ENCODE results near the gene UPK2. TPM values are rescaled to one million over a fixed set of nuclear protein-coding genes. Genes with fewer than 3 reads are reported as not detected.
A peak's percentile ranks its signal among the peaks of the same experiment; 100 is the strongest.
"Not testable (repeated sequence)": the region's sequence is repeated elsewhere in the genome, so short reads cannot be mapped to it uniquely, and the experiment has no call there.

The UPK2 gene
- total RNA-seq, 1 experiment from 2014 or later = not detected

DNA sequence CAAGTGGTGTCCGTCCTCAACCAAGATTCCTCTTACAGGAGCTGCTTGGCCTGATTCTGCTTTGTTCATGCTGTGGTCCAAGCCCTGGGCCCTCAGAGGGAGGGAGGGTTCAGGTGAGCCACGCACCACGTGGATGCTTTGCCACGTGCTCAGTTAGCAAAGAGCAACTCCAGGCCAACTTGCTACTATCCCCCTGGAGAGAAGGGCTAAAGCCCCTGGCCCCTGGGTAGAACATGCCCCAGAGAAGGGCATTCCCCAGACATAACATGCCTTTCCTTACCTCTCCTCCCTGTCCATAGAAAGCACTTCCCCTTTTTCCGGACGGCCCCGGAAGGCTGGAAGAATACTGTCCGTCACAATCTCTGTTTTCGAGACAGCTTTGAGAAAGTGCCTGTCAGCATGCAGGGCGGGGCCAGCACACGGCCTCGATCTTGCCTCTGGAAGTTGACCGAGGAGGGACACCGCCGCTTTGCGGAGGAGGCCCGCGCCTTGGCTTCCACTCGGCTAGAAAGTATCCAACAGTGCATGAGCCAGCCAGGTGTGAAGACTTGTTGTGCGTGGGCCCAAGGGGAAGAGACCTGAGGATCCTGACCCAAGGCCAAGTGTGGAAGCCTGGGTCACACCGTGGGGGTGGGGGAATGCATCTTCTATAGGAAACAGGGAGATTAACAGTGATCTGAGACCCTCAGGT, 24.2 kb downstream of the UPK2 start:
- no peak for DNase-seq (ENCODE audit: extremely low read depth, low read depth)

DNA sequence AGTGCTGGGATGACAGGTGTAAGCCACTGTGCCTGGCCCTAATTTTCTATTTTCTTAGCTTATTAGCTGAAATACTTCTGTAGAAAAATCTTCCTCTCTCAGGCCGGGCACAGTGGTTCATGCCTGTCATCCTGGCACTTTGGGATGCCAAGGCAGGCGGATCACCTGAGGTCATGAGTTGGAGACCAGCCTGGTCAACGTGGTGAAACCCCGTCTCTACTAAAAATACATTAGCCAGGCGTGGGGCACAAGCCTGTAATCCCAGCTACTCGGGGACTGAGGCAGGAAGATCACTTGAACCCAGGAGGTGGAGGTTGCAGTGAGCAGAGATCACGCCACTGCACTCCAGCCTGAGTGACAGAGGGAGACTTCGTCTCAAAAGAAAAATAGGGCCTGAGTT, 28.2 kb downstream of the UPK2 start:
- not testable (repeated sequence) for DNase-seq (ENCODE audit: extremely low read depth, low read depth)

DNA sequence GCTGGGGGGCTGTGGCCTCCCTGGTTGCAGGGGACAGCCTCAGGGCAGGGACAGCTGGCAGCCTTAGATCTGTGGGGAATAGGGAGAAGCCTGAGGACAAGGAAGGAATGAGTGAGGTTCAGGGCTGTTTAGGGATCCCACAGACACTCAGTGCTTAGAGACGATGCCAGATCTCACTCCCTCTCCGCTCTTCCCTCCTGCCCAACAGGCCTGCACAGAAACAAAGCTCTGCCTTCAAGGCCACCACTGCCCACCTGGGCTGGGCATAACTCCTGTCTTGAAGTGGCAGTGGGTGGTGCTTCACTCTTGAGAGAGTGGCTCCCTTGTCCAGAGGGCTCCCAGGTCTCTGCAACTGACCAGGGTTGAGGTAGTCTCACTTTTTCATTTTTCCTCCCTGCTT, 28.7 kb downstream of the UPK2 start:
- DNase-seq (ENCODE audit: extremely low read depth, low read depth) = no peak

DNA sequence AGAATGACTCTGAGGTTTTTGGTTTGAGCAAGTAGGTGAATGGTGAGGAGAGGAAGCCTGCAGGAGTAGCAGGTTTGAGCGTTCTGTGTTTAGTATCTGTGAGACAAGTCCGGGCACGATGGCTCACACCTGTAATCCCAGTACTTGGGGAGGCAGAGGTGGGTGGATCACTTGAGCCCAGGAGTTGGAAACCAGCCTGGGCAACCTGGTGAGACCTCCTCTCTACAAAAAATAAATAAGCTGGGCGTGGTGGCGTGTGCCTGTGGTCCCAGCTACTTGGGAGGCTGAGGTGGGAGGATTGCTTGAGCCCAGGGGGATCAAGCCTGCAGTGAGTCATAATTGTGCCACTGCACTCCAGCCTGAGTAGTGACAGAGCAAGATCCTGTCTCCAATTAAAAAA, 32.2 kb downstream of the UPK2 start:
- no peak for DNase-seq (ENCODE audit: extremely low read depth, low read depth)

DNA sequence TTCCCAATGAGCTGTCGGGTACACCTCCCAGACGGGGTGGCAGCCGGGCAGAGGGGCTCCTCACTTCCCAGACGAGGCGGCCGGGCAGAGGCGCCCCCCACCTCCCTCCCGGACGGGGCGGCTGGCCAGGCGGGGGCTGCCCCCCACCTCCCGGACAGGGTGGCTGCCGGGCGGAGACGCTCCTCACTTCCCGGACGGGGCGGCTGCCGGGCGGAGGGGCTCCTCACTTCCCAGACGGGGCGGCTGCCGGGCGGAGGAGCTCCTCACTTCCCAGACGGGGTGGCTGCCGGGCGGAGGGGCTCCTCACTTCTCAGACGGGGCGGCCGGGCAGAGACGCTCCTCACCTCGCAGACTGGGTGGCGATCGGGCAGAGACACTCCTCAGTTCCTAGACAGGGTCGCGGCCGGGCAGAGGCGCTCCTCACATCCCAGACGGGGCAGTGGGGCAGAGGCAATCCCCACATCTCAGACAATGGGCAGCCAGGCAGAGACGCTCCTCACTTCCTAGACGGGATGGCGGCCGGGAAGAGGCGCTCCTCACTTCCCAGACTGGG, 35.5 kb downstream of the UPK2 start:
- DNase-seq (ENCODE audit: extremely low read depth, low read depth) = not testable (repeated sequence)

DNA sequence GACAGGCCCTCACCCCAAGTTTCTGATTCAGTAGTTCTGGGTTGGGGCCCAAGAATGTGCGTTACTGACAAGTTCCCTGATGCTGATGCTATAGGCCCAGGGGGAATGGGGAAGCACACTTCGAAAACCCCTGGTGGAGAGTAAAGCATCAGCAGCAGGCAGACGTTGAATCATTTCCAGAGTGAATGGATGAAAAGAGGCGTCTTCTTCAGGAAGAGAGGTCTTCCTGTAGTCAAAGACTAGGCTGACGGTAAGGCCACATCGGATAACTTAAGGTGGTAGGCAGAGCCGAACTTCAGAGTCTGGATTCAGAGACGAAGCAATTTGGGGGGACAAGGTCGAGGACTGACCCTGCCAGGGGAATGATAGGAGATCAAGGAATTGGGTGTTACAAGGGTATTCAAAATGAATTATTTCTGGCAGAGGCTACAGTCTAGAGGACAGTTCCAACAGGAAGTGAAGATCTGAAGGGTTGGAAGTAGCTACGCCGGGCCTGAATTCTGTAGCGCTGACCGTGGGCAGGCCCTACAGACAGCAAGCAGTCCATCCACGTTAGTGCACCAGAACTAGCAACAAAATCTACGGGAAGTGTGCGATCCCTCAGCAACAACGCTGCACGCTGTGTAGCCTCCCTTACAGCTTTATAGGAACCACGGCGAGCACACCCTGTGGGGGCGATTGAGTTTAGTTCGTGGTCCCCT, 41.0 kb downstream of the UPK2 start:
- no peak for DNase-seq (ENCODE audit: extremely low read depth, low read depth)

DNA sequence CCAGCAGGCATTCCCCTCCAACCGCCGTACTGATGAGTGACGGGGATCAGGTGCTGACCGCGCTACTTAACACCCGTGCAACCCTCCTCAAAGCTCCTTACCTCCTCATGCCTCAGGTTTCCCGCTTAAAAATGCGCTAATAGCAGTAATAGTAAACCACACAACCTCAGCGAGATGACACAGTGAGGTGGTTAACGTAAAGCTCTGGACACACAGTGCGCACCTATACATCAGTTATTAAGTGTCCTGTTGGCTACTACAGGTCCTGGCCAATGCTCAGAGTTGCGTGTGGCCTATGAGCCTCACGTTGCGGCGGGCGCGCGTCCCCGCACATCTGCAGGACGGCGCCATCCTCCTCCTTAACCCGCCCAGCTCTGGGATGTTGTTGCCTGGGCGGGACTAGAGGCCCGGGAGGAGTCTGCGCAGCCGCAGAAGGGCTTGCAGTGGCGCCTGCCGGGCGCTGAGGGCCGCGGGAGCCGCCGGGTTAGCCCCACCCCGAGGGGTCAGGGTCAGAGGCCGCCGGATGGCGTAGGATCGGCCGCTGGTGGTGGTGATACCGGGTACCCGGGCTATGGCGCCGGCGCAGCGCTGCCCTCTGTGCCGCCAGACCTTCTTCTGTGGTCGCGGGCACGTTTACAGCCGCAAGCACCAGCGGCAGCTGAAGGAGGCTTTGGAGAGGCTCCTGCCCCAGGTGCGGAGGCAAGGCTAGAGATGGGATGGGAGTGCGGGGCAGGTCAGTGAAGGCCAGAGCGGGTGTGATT, 41.7 kb downstream of the UPK2 start, which contains the start of gene CENATAC:
TSS of gene CENATAC (plus strand) at position 512 of the 761 bp plus-strand sequence. CDS start at position 572, 60 bp downstream.
- DNase-seq (ENCODE audit: extremely low read depth, low read depth) = peak; percentile 84

DNA sequence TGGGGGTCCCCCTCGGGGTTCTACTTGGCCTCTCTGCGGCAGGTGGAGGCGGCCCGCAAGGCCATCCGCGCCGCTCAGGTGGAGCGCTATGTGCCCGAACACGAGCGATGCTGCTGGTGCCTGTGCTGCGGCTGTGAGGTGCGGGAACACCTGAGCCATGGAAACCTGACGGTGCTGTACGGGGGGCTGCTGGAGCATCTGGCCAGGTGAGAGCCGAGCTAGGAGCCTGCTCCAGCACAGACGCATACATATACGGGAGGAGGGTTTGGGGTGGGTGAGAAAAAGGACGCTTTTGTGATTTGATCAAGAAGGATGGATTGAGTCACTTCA, 42.3 kb downstream of the UPK2 start:
- DNase-seq (ENCODE audit: extremely low read depth, low read depth) = no peak

DNA sequence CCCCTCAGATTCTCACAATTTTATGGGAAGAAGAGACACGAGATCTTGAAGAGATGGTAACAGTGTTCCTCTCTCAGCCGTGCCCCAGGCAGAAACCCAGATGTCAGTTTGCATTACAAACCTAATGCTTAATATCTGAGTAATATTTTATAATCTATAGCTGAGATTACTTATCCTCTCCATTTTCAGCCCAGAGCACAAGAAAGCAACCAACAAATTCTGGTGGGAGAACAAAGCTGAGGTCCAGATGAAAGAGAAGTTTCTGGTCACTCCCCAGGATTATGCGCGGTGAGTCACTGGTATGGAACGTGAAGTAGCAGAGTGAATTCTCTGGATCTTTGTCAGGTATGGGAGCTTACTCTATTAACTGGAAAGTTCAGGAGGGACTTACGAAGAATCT, 42.7 kb downstream of the UPK2 start:
- peak; percentile 38 for DNase-seq (ENCODE audit: extremely low read depth, low read depth)

DNA sequence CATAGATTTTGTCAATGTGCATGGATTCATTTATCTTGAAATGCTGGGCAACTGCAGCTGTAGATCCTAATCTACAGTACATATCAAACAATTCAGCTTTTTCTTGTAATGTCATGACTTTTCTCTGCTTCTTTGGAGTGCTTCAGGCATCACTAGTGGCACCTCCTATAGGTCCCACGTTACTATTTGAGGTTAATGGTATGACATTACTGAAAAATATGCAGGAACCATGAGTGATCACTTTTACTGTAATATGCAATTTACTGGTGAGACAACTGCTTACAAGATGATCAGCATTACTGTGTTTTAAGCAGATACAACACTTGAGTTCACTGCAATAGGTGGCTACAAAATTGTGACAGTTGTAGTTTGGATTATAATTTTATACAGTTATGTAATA, 44.8 kb downstream of the UPK2 start:
- no peak for DNase-seq (ENCODE audit: extremely low read depth, low read depth)

DNA sequence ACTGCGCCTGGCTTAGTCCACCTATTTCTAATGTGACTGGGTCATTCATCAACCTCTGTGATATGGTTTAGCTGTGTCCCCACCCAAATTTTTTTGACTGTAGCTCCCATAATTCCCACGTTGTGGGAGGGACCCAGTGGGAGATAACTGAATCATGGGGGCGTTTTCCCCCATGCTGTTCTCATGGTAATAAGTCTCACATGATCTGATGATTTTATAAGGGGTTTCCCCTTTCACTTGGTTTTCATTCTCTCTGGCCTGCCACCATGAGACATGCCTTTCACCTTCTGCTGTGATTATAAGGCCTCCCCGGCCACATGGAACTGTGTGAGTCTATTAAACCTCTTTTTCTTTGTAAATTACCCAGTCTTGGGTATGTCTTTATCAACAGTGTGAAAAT, 50.6 kb downstream of the UPK2 start:
- no peak for DNase-seq (ENCODE audit: extremely low read depth, low read depth)

Small RNA genes within 50 kb of the gene (small RNA-seq; reads per million reads assigned to genes)
- gene AP003392.2 (0 reads per million in 2 experiments), gene MIR4492 (0 reads per million in 2 experiments), gene RF00017 (0 reads per million in 2 experiments), gene RF00019 (0 reads per million in 2 experiments), gene RN7SL688P (0 reads per million in 2 experiments)

Other genes starting within 250 kb of the UPK2 start
- gene DDX6, start 165.1 kb upstream of the UPK2 start, total RNA-seq (2014; rRNA removed; shearing (Covaris generic)) = 47.6 and 52.0 TPM in 2 replicates
- gene CXCR5, start 72.4 kb upstream of the UPK2 start, total RNA-seq (2014; rRNA removed; shearing (Covaris generic)) = 0.02 TPM in 1 of 2 replicates, not detected in the other
- 12.1 and 16.4 TPM in 2 replicates for gene BCL9L, start 30.4 kb upstream of the UPK2 start, total RNA-seq (2014; rRNA removed; shearing (Covaris generic))
- gene FOXR1, start 15.5 kb downstream of the UPK2 start, total RNA-seq (2014; rRNA removed; shearing (Covaris generic)) = not detected in 2 replicates
- gene CENATAC, start 41.8 kb downstream of the UPK2 start, total RNA-seq (2014; rRNA removed; shearing (Covaris generic)) = 19.6 and 24.9 TPM in 2 replicates
- gene RPS25, start 62.0 kb downstream of the UPK2 start, total RNA-seq (2014; rRNA removed; shearing (Covaris generic)) = 1,479 and 1,567 TPM in 2 replicates
- gene TRAPPC4, start 62.5 kb downstream of the UPK2 start, total RNA-seq (2014; rRNA removed; shearing (Covaris generic)) = 73.6 and 83.1 TPM in 2 replicates
- 12.8 and 14.0 TPM in 2 replicates for gene SLC37A4, start 74.6 kb downstream of the UPK2 start, total RNA-seq (2014; rRNA removed; shearing (Covaris generic))
- gene HYOU1, start 100.9 kb downstream of the UPK2 start, total RNA-seq (2014; rRNA removed; shearing (Covaris generic)) = 232 and 242 TPM in 2 replicates
- gene VPS11, start 111.5 kb downstream of the UPK2 start, total RNA-seq (2014; rRNA removed; shearing (Covaris generic)) = 8.9 and 11.1 TPM in 2 replicates
- gene HMBS, start 128.6 kb downstream of the UPK2 start, total RNA-seq (2014; rRNA removed; shearing (Covaris generic)) = 8.2 and 9.4 TPM in 2 replicates
- gene DPAGT1, start 145.6 kb downstream of the UPK2 start, total RNA-seq (2014; rRNA removed; shearing (Covaris generic)) = 42.1 and 44.0 TPM in 2 replicates
- 6.4 and 13.7 TPM in 2 replicates for gene C2CD2L, start 151.0 kb downstream of the UPK2 start, total RNA-seq (2014; rRNA removed; shearing (Covaris generic))
- 11.5 and 13.6 TPM in 2 replicates for gene HINFP, start 165.3 kb downstream of the UPK2 start, total RNA-seq (2014; rRNA removed; shearing (Covaris generic))
- gene ABCG4, start 192.8 kb downstream of the UPK2 start, total RNA-seq (2014; rRNA removed; shearing (Covaris generic)) = not detected in 2 replicates
- gene NLRX1, start 212.4 kb downstream of the UPK2 start, total RNA-seq (2014; rRNA removed; shearing (Covaris generic)) = 12.4 and 13.6 TPM in 2 replicates
- gene NHERF4, start 229.2 kb downstream of the UPK2 start, total RNA-seq (2014; rRNA removed; shearing (Covaris generic)) = not detected in 2 replicates

Data from NCI-H460 (cell line).